ENCODE results near the gene NRN1L. TPM values are rescaled to one million over a fixed set of nuclear protein-coding genes. Genes with fewer than 3 reads are reported as not detected.
"Not testable (repeated sequence)": the region's sequence is repeated elsewhere in the genome, so short reads cannot be mapped to it uniquely, and the experiment has no call there.

NRN1L gene
- 0.56 TPM for total RNA-seq (ENCODE audit: unreplicated experiment)
- long read RNA-seq = 0 reads

DNA sequence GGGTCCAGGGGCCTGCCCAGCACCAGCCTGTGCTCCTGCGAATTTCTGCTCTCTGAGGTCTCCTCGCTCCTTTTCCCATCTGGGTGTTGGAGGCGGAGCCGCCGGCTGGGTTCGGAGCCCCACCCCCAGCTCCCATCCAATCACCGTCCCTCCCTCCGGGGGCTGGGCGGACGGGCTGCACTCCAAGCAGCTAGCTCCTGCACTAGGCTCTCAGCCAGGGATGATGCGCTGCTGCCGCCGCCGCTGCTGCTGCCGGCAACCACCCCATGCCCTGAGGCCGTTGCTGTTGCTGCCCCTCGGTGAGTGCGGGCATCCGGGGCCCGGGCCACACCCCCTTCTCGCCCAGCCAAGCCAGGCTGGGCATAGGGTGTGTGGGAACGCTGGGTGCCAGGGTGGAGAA, at the start of gene NRN1L:
Gene NRN1L (plus strand): TSS at position 202 of the 400 bp plus-strand sequence. CDS start 19 bp downstream, at position 221.
- DNase-seq (ENCODE audit: low spot score) = peak; percentile 72
- TF ChIP-seq, protein P1, sequence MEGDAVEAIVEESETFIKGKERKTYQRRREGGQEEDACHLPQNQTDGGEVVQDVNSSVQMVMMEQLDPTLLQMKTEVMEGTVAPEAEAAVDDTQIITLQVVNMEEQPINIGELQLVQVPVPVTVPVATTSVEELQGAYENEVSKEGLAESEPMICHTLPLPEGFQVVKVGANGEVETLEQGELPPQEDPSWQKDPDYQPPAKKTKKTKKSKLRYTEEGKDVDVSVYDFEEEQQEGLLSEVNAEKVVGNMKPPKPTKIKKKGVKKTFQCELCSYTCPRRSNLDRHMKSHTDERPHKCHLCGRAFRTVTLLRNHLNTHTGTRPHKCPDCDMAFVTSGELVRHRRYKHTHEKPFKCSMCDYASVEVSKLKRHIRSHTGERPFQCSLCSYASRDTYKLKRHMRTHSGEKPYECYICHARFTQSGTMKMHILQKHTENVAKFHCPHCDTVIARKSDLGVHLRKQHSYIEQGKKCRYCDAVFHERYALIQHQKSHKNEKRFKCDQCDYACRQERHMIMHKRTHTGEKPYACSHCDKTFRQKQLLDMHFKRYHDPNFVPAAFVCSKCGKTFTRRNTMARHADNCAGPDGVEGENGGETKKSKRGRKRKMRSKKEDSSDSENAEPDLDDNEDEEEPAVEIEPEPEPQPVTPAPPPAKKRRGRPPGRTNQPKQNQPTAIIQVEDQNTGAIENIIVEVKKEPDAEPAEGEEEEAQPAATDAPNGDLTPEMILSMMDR (IDR thresholded peaks at IDR 0.05; ENCODE audit: unreplicated experiment) = no peak
- peaks cover 4% of the 10 kb centered on the region for H3K27me3 Mint-ChIP-seq (ENCODE audit: unreplicated experiment)
- no peaks in the 10 kb centered on the region for H3K9me3 Mint-ChIP-seq (ENCODE audit: unreplicated experiment)
- no peak within 1 kb of the TSS for H3K27ac Mint-ChIP-seq (ENCODE audit: unreplicated experiment)
- peaks cover 29% of the 10 kb centered on the region for H3K36me3 Mint-ChIP-seq (ENCODE audit: low read depth, unreplicated experiment)
- peak within 1 kb of the TSS; percentile 27 for H3K4me3 Mint-ChIP-seq (ENCODE audit: unreplicated experiment)
- peaks cover 7% of the 10 kb centered on the region for H3K4me1 Mint-ChIP-seq (ENCODE audit: unreplicated experiment)

DNA sequence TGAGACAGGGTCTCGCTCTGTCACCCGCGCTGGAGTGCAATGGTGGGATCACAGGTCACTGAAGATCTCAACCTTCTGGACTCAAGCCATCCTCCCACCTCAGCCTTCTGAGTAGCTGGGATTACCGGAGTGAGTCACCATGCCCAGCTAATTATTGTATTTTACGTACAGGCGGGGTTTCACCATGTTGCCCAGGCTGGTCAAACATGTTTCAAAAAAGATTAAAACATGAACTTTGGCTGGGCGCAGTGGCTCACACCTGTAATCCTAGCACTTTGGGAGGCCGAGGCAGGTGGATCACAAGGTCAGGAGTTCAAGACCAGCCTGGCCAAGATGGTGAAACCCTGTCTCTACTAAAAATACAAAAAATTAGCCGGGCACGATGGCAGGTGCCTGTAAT, 47.5 kb upstream of the NRN1L start:
- H3K36me3 Mint-ChIP-seq (ENCODE audit: low read depth, unreplicated experiment); H3K27ac Mint-ChIP-seq (ENCODE audit: unreplicated experiment); H3K9me3 Mint-ChIP-seq (ENCODE audit: unreplicated experiment); H3K27me3 Mint-ChIP-seq (ENCODE audit: unreplicated experiment); DNase-seq (ENCODE audit: low spot score); H3K4me3 Mint-ChIP-seq (ENCODE audit: unreplicated experiment): not testable (repeated sequence)
- H3K4me1 Mint-ChIP-seq (ENCODE audit: unreplicated experiment) = peaks cover 15% of the 10 kb centered on the region

DNA sequence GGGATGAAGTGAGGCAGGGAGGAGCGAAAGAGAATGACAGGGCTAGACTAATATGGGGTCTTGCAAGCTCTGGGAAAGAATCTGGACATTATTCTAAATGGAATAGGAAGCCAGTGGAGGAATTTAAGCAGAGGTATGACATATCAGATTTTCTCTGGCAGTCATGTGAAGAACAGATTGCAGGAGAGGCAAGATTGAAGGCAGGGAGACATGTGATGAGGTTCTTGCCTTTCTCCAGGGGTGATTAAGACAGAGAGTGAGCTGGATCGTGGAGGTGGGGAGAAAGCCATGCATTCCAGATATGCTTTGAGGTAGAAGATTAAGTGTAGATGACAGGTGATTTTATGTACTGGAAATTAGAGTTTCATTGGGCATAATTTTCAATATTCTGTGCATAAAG, 46.9 kb upstream of the NRN1L start:
- no peak overlapping the region for H3K4me3 Mint-ChIP-seq (ENCODE audit: unreplicated experiment)
- no peaks in the 10 kb centered on the region for H3K36me3 Mint-ChIP-seq (ENCODE audit: low read depth, unreplicated experiment)
- H3K9me3 Mint-ChIP-seq (ENCODE audit: unreplicated experiment) = no peaks in the 10 kb centered on the region
- H3K27me3 Mint-ChIP-seq (ENCODE audit: unreplicated experiment) = peaks cover 5% of the 10 kb centered on the region
- H3K27ac Mint-ChIP-seq (ENCODE audit: unreplicated experiment) = no peak overlapping the region
- peaks cover 9% of the 10 kb centered on the region for H3K4me1 Mint-ChIP-seq (ENCODE audit: unreplicated experiment)
- no peak for DNase-seq (ENCODE audit: low spot score)
- TF ChIP-seq, protein P1 (IDR thresholded peaks at IDR 0.05; ENCODE audit: unreplicated experiment) = no peak

DNA sequence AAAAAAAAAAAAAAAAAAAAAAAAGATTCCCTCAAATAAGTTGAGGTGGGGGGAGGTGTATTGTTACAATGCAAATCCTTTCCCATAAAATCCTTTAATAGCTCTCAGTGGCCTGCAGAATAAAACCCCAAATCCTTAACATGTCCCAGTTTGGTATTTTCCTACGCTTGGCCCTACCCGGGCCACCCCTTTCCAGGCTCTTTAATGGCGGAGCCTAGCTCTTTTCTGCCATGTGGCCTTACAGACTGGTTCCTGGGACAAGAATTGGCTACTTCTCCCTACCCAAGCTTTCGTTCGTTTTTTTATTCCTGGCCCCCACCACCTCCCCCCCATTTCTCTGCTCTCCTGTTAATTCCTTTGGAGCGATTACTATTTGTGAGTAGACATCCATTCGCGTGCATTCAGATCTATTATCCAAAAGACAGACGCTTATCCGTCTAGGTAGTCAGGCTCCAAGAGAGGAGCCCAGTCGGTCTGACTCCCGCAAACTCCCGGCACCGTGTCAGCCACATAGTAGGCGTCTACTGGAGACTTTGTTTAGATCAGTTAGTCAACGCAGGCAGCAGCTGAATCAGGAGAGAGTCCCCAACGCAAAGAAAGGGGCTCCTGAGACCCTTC, 43.4 kb upstream of the NRN1L start:
- Mint-ChIP-seq H3K4me3 (ENCODE audit: unreplicated experiment) (peak overlapping the region; percentile 91), H3K9me3 (ENCODE audit: unreplicated experiment) (no peaks in the 10 kb centered on the region), H3K4me1 (ENCODE audit: unreplicated experiment) (peaks cover 26% of the 10 kb centered on the region), H3K36me3 (ENCODE audit: low read depth, unreplicated experiment) (no peaks in the 10 kb centered on the region), H3K27ac (ENCODE audit: unreplicated experiment) (peak overlapping the region; percentile 52), H3K27me3 (ENCODE audit: unreplicated experiment) (peaks cover 14% of the 10 kb centered on the region)
- TF ChIP-seq, protein P1 (IDR thresholded peaks at IDR 0.05; ENCODE audit: unreplicated experiment) = no peak
- no peak for DNase-seq (ENCODE audit: low spot score)

DNA sequence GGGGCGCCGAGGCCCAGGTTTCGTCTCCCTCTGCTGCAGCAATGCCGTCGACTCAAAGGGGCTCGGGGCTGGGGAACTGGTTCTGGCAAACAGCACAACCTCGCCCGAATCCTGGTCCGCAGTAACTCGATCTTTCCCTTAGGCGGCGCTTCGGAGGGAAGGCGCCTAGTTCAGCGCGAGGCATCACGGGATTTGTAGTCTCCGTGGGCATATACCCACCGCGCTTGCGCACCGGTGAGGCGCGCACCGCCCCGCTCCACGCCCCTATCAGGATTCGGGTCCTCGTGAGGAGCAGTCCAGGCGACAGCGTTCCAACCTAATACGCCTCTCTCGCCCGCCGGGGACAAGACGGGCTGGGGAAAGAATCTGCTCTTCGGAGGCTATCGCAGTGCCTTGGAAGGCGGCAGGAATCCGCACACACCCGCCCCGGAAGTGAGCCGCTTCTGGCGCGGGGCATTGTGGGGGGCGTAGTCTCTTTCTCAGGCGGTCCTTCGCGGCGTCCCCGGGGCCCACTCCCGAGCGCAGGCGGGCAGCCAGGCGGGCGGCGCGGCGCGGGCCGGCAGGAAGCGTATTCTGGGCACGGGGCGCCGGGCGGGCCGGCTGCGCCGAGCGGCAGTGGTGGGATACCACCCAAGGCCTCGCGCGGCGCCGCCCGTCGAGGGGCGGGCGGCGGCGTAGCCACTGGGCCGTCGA, 42.7 kb upstream of the NRN1L start, which contains the start of gene THAP11:
Gene THAP11 (plus strand): TSS at position 505 of the 693 bp plus-strand sequence. CDS start 235 bp downstream, outside the sequence.
- peak within 1 kb of the TSS; percentile 67 for H3K27ac Mint-ChIP-seq (ENCODE audit: unreplicated experiment)
- H3K36me3 Mint-ChIP-seq (ENCODE audit: low read depth, unreplicated experiment) = no peaks in the 10 kb centered on the region
- TF ChIP-seq, protein P1 (IDR thresholded peaks at IDR 0.05; ENCODE audit: unreplicated experiment) = peak; percentile 80
- DNase-seq (ENCODE audit: low spot score) = peak; percentile 98
- H3K4me1 Mint-ChIP-seq (ENCODE audit: unreplicated experiment) = peaks cover 26% of the 10 kb centered on the region
- H3K4me3 Mint-ChIP-seq (ENCODE audit: unreplicated experiment) = peak within 1 kb of the TSS; percentile 91
- H3K9me3 Mint-ChIP-seq (ENCODE audit: unreplicated experiment) = no peaks in the 10 kb centered on the region
- peaks cover 14% of the 10 kb centered on the region for H3K27me3 Mint-ChIP-seq (ENCODE audit: unreplicated experiment)

All from endothelial cell (in vitro differentiated cells).